Measurements from ENCODE around the gene TNIK.

GRCh38 chr3:171498921-171499320 is 38.7 kb upstream of the TNIK start:
- TF ChIP-seq POLR2AphosphoS5 (IDR thresholded peaks at IDR 0.05; ENCODE audit: low read depth, low read length) (no peak), POLR2A (IDR thresholded peaks at IDR 0.05; ENCODE audit: low read depth, low read length) (no peak), POU2F2 (IDR thresholded peaks at IDR 0.05; ENCODE audit: low read depth, low read length) (no peak), TAF1 (IDR thresholded peaks at IDR 0.05; ENCODE audit: low read depth, low read length) (no peak), PAX5 (IDR thresholded peaks at IDR 0.05; ENCODE audit: insufficient read depth, low read length, severe bottlenecking) (no peak)

Measured in GM12891 (cell line).